ENCODE data around the gene PRIM1.

Gene PRIM1

GRCh38 chr12:56724972-56725722 is 27.0 kb downstream of the PRIM1 start, which contains the start of gene NACA:
TSS of gene NACA (minus strand) at chr12:56725299. CDS start at chr12:56724521, 778 bp downstream.
- H3K9me3 ChIP-seq = no peaks in the 10 kb centered on the region
- H3K27me3 ChIP-seq = no peaks in the 10 kb centered on the region
- H3K4me3 ChIP-seq (ENCODE audit: low read depth, low read length) = peak within 1 kb of the TSS; percentile 100
- H3K36me3 ChIP-seq = peaks cover 52% of the 10 kb centered on the region
- no peak for TF ChIP-seq CTCF (IDR thresholded peaks at IDR 0.05; ENCODE audit: low read depth, low read length)
- peaks cover 5% of the 10 kb centered on the region for H3K4me1 ChIP-seq
- DNase-seq = peak; percentile 98

GRCh38 chr12:56724701-56724971 is 27.5 kb downstream of the PRIM1 start:
- peaks cover 5% of the 10 kb centered on the region for H3K4me1 ChIP-seq
- H3K9me3 ChIP-seq = no peaks in the 10 kb centered on the region
- TF ChIP-seq CTCF (IDR thresholded peaks at IDR 0.05; ENCODE audit: low read depth, low read length) = no peak
- H3K36me3 ChIP-seq = peaks cover 53% of the 10 kb centered on the region
- no peak for DNase-seq
- H3K4me3 ChIP-seq (ENCODE audit: low read depth, low read length) = peak overlapping the region; percentile 100
- no peaks in the 10 kb centered on the region for H3K27me3 ChIP-seq

GRCh38 chr12:56723889-56724700 is 28.0 kb downstream of the PRIM1 start:
- Histone ChIP-seq H3K4me1 (peaks cover 5% of the 10 kb centered on the region), H3K9me3 (no peaks in the 10 kb centered on the region), H3K4me3 (ENCODE audit: low read depth, low read length) (peak overlapping the region; percentile 100), H3K36me3 (peaks cover 59% of the 10 kb centered on the region), H3K27me3 (no peaks in the 10 kb centered on the region)
- DNase-seq = peak; percentile 40
- no peak for TF ChIP-seq CTCF (IDR thresholded peaks at IDR 0.05; ENCODE audit: low read depth, low read length)

GRCh38 chr12:56723352-56723751 is 28.8 kb downstream of the PRIM1 start:
- no peak for TF ChIP-seq CTCF (IDR thresholded peaks at IDR 0.05; ENCODE audit: low read depth, low read length)
- DNase-seq = no peak
- H3K27me3 ChIP-seq = no peaks in the 10 kb centered on the region
- H3K9me3 ChIP-seq = no peaks in the 10 kb centered on the region
- H3K4me3 ChIP-seq (ENCODE audit: low read depth, low read length) = peak overlapping the region; percentile 100
- H3K36me3 ChIP-seq = peaks cover 63% of the 10 kb centered on the region
- H3K4me1 ChIP-seq = peaks cover 5% of the 10 kb centered on the region

GRCh38 chr12:56722832-56723231 is 29.3 kb downstream of the PRIM1 start:
- Histone ChIP-seq H3K27me3 (no peaks in the 10 kb centered on the region), H3K36me3 (peaks cover 63% of the 10 kb centered on the region), H3K4me1 (peaks cover 5% of the 10 kb centered on the region), H3K9me3 (no peaks in the 10 kb centered on the region), H3K4me3 (ENCODE audit: low read depth, low read length) (peak overlapping the region; percentile 100)
- TF ChIP-seq CTCF (IDR thresholded peaks at IDR 0.05; ENCODE audit: low read depth, low read length) = no peak
- DNase-seq = no peak

GRCh38 chr12:56721721-56722120 is 30.4 kb downstream of the PRIM1 start:
- H3K27me3 ChIP-seq = no peaks in the 10 kb centered on the region
- no peak for TF ChIP-seq CTCF (IDR thresholded peaks at IDR 0.05; ENCODE audit: low read depth, low read length)
- no peaks in the 10 kb centered on the region for H3K9me3 ChIP-seq
- peaks cover 5% of the 10 kb centered on the region for H3K4me1 ChIP-seq
- peak overlapping the region; percentile 21; the same call in 1 of the 2 replicates for H3K4me3 ChIP-seq (ENCODE audit: low read depth, low read length)
- peaks cover 68% of the 10 kb centered on the region for H3K36me3 ChIP-seq
- DNase-seq = no peak

Measured in BE2C (cell line).